Measurements from ENCODE around the gene SLC35A3.

Gene SLC35A3

DNA sequence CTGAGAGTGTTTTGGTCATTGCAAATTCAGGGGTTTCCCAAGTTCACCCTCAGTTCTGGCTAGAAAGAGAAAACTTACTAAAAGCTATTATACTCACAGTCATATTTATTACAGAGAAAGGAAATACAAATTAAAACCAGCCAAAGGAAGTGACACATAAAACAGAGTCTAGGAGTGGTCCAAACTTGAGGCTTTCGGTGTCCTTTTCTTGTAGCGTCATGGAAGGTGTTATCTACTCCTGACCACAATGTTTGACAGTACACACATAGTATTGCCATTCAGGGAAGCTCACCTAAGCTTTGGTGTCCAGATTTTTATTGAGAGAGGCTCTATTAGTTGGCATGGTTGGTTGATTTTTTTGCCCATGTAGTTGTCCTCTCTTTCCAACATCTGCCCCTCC is 59.0 kb downstream of the SLC35A3 start:
- ChIA-PET POLR2A (ENCODE audit: low non-redundant PET) (no interaction called here), CTCF (no interaction called here)
- DNase-seq (ENCODE audit: low spot score) = no peak
- H3K27ac ChIP-seq = no peak overlapping the region
- TF ChIP-seq, protein P1, sequence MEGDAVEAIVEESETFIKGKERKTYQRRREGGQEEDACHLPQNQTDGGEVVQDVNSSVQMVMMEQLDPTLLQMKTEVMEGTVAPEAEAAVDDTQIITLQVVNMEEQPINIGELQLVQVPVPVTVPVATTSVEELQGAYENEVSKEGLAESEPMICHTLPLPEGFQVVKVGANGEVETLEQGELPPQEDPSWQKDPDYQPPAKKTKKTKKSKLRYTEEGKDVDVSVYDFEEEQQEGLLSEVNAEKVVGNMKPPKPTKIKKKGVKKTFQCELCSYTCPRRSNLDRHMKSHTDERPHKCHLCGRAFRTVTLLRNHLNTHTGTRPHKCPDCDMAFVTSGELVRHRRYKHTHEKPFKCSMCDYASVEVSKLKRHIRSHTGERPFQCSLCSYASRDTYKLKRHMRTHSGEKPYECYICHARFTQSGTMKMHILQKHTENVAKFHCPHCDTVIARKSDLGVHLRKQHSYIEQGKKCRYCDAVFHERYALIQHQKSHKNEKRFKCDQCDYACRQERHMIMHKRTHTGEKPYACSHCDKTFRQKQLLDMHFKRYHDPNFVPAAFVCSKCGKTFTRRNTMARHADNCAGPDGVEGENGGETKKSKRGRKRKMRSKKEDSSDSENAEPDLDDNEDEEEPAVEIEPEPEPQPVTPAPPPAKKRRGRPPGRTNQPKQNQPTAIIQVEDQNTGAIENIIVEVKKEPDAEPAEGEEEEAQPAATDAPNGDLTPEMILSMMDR (conservative IDR thresholded peaks at IDR 0.05; ENCODE audit: low read depth) = no peak

DNA sequence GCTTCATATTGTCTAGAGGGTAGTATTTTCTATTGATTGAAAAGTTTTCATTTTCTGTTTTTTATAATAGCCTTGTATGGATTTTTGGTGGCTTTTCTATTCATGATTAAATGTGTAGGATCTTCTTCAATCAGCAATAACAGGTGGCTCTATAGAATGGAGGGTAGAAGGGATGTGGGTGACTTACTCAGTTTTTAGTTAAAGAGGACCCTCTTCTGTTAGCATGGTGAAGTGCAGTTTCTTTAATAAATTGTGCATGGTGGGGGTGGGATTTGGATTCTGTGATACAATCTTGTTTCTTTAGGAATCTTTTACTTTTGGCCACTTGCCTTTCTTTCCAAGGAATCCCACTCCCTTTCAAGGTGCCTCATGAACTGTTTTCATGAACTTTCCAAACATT is 64.7 kb downstream of the SLC35A3 start:
- ChIA-PET CTCF (interaction anchor here (0.6 kb wide), 1 partner anchor 288 kb away, joined by 3 read pairs; no protein-coding TSS in a partner anchor), POLR2A (ENCODE audit: low non-redundant PET) (no interaction called here)
- H3K27ac ChIP-seq = no peak overlapping the region
- peak; percentile 40 for DNase-seq (ENCODE audit: low spot score)
- TF ChIP-seq, protein P1 (conservative IDR thresholded peaks at IDR 0.05; ENCODE audit: low read depth) = no peak

DNA sequence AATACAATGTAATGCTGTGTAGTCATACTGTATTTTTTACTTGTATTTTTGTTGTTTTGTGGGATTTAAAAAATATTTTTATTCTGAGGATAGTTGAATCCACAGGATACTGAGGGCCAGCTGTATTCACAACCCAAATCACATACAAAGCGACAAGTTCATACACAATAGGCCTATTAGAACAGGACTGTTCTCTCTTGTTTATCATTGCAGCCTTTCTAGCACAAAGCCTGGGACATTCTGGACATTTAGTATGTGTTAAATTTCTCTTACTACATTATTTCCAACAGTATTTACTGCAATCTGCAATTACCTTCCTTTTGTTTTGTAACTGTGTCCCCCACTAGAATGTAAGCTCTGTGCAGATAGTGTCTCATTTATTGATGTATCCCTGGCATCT is 65.4 kb downstream of the SLC35A3 start:
- POLR2A ChIA-PET (ENCODE audit: low non-redundant PET) = no interaction called here
- no peak for DNase-seq (ENCODE audit: low spot score)
- TF ChIP-seq, protein P1 (conservative IDR thresholded peaks at IDR 0.05; ENCODE audit: low read depth) = no peak
- CTCF ChIA-PET = no interaction called here
- no peak overlapping the region for H3K27ac ChIP-seq

DNA sequence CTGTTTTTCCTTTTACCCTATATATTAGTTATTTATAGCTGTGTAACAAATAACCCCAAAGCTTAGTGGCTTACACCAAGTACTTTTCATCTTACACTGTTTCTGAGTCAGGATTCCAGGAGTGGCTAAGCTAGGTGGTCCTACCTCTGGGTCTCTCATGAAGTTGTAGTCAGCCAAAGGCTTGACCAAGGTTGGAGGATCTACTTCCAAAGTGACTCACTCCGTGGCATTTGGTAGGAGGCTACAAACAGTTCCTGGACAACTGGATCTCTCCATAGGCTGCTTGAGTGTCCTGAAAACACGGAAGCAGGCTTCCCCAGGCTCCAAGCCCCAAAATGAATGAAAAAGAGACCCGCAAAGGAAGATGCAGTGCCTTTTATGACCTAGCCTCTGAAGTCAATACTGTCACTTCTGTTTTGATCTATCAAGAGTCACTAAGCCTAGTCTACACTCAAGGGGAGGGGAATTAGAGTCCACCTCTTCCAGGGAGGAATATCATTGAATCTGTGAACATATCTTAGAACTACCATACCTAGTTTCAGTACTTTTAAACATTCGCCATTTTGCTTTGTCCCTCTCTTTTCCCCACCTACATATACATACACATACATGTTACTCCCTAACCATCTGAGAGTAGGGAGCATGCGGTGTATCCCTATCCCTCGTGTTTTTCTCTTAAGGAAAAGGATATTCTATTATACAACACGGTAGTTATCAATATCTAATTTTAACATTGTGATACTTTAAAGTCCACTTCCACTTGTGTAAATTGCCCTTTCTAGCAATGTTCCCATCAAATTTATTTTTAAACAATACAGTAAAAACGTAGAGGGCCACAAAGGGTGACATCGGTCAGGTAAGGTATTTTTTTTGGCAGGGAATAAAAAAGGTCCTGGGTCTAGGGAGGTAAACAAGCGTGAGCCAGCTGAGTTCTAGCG is 67.2 kb downstream of the SLC35A3 start:
- CTCF ChIA-PET = no interaction called here
- TF ChIP-seq, protein P1 (conservative IDR thresholded peaks at IDR 0.05; ENCODE audit: low read depth) = no peak
- DNase-seq (ENCODE audit: low spot score) = peak; percentile 31
- POLR2A ChIA-PET (ENCODE audit: low non-redundant PET) = no interaction called here
- H3K27ac ChIP-seq = no peak overlapping the region; the same call in 1 of the 2 replicates

DNA sequence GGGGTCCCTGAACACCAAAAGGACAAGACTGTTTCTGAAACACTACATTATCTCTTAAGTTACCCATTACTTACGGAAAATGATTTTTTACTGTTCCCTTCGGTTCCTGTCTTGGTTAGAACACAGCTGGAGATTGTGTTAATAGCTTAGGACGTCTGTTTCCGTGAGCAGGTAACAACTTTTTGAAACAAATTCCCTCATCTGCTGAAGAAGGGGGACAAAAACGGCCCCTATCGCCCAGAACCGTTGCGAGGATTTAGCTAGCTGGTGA is 67.8 kb downstream of the SLC35A3 start:
- CTCF ChIA-PET = no interaction called here
- POLR2A ChIA-PET (ENCODE audit: low non-redundant PET) = no interaction called here
- TF ChIP-seq, protein P1 (conservative IDR thresholded peaks at IDR 0.05; ENCODE audit: low read depth) = no peak
- H3K27ac ChIP-seq = peak overlapping the region; percentile 91
- no peak for DNase-seq (ENCODE audit: low spot score)

DNA sequence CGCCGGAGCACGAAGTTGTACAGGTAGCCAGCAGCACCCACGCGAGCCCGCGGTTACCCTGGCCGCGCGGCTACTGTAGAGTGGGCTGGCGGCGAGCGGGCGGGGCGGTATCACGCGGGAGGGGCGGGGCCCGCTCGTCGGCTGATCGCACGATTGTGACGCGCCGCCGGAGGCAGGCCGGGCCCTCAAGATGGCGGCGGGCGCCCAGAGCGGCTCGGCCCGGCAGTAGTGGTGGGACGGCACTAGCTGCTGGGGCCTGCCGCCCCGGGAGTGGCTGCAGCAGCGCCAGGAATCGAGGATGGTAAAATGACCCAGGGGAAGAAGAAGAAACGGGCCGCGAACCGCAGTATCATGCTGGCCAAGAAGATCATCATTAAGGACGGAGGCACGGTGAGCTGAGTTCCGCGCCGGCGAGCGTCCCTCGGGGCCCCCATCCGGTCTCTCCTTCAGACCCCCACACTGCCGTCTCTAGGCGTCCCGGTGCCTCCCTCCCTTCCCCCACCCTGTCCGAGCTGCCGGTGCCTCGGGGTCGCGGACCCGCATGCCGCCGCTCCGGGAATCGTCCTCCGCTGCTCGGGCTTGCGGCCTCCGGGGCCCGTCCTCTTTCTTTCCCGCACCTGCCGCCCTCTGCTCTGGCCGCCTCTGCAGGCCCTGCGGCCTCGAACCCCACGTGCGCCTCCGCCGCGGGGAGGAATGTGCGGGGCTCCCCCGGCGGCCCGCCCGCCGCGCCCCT is 68.3 kb downstream of the SLC35A3 start:
- TF ChIP-seq, protein P1 (conservative IDR thresholded peaks at IDR 0.05; ENCODE audit: low read depth) = no peak
- ChIA-PET POLR2A (ENCODE audit: low non-redundant PET) (interaction anchor here (0.6 kb wide), 1 partner anchor 427 kb away, joined by 3 read pairs; no protein-coding TSS in a partner anchor), CTCF (no interaction called here)
- peak overlapping the region; percentile 91 for H3K27ac ChIP-seq
- peak; percentile 83 for DNase-seq (ENCODE audit: low spot score)
